ENCODE data around the gene OR1S2.
"Not testable (repeated sequence)": the region's sequence is repeated elsewhere in the genome, so short reads cannot be mapped to it uniquely, and the experiment has no call there.

OR1S2 gene, protein sequence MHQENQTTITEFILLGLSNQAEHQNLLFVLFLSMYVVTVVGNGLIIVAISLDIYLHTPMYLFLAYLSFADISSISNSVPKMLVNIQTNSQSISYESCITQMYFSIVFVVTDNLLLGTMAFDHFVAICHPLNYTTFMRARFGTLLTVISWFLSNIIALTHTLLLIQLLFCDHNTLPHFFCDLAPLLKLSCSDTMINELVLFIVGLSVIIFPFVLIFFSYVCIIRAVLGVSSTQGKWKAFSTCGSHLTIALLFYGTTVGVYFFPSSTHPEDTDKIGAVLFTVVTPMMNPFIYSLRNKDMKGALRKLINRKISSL

DNA sequence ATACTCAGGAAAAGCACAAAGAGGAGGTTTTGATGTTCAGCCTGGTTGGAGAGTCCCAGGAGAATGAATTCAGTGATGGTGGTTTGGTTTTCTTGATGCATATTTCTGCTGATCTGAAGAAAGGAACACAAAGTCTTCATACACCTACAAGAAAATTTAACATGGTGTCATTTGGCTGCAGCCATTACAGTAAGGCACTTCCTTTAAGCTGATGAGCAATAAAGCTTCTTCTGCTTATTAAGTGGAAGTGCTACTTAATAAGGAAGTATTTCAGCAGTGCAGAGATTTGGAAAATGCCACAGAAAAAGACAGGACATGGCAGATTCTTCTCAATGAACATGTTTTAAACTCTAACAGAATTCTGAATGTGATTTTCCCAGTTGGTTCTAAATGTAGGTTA is at the start of gene OR1S2:
TSS of gene OR1S2 (minus strand) at position 101 of the 400 bp plus-strand sequence. CDS start at position 101, 0 bp downstream.
- Mint-ChIP-seq H3K27ac (no peak within 1 kb of the TSS), H3K27me3 (peaks cover 26% of the 10 kb centered on the region), H3K9me3 (peaks cover 19% of the 10 kb centered on the region), H3K36me3 (no peaks in the 10 kb centered on the region), H3K4me1 (no peaks in the 10 kb centered on the region), H3K4me3 (no peak within 1 kb of the TSS)

DNA sequence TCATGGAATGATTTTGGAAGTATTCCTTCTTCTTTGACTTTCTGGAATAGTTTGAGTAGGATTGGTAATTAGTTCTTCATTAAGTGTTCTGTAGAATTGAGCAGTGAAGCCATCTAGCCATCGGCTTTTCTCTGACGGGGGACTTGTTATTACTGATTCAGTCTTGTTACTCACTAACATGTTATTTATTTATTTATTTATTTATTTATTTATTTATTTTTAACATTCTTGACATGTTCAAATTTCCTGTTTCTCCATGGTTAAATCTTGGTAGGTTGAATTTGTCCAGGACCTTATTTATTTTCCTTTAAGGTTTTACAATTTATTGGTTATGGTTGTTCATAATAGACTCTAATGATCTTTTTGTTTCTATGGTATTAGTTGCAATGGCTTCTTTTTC is 40.0 kb upstream of the OR1S2 start:
- no peaks in the 10 kb centered on the region for H3K4me1 Mint-ChIP-seq
- no peak overlapping the region for H3K4me3 Mint-ChIP-seq
- H3K27me3 Mint-ChIP-seq: peaks cover 26% of the 10 kb centered on the region
- no peak overlapping the region for H3K27ac Mint-ChIP-seq
- H3K9me3 Mint-ChIP-seq: peaks cover 20% of the 10 kb centered on the region
- no peaks in the 10 kb centered on the region for H3K36me3 Mint-ChIP-seq

DNA sequence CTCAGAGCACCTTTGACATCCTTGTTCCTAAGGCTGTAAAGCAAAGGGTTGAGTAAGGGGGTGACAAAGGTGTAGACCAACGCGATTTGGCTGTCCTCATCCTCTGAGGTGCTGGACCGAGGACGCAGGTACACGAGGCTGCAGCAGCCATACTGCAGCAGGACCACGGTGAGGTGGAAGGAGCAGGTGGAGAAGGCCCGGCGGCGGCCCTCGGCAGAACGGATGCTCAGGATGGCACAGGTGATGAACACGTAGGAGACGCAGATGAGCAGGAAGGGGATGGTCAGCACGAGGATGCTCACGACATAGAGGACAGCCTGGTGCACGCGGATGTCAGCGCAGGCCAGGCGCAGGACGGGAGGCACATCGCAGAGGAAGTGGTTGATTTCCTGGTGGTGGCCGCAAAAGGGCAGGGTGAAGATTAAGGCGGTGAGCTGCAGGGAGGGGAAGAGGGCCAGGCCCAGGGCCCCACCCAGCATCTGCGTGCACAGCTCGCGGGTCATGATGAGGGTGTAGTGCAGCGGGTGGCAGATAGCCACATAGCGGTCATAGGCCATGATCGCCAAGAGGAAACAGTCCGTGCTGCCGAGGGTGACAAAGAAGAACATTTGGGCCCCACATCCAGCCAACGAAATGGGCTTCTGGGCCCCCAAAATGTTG is 24.1 kb upstream of the OR1S2 start:
- Mint-ChIP-seq H3K4me1 (no peaks in the 10 kb centered on the region), H3K36me3 (no peaks in the 10 kb centered on the region), H3K27me3 (peaks cover 4% of the 10 kb centered on the region), H3K27ac (no peak overlapping the region), H3K4me3 (no peak overlapping the region), H3K9me3 (no peaks in the 10 kb centered on the region)

DNA sequence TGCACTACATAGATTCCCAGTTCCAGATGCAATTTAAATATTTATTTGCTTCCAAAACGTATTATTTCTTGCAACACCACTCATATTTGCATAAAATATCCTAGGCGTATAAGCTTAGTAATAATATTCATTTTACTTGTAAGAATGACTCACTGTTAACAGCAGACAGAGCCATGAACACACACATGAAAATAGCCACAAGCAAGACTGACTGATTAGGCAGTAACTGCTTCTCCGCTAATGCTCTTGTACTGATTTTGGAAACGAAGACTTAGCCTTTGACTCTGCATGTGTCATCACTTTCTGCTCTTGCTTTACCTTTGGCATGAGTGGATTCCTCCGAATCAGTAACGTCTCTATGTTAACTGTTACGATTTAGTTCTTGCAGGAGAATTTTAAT is 18.8 kb upstream of the OR1S2 start:
- Mint-ChIP-seq H3K4me3 (no peak overlapping the region), H3K9me3 (no peaks in the 10 kb centered on the region), H3K4me1 (no peaks in the 10 kb centered on the region), H3K27me3 (peaks cover 2% of the 10 kb centered on the region), H3K27ac (no peak overlapping the region), H3K36me3 (no peaks in the 10 kb centered on the region)

DNA sequence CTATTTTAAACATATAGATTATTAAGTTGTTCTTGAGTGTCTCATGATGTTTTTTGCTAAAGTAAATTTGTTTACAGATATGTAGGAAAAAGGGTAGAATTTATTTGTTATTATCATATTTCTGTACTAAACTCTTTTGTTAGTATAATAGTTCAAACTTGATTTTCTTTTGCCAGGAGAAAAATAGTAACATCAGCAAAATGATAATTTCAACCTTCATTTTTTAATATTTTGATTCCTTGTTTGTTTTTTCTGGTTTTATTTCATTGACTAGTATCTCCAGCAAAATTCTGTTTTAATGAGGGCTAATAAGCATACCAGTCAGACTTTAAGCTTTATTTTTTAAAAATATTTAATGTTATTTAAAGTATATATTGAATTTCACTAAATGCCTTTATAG is 12.5 kb upstream of the OR1S2 start:
- H3K27me3 Mint-ChIP-seq: no peaks in the 10 kb centered on the region
- H3K4me3 Mint-ChIP-seq: no peak overlapping the region
- H3K27ac Mint-ChIP-seq: no peak overlapping the region
- H3K36me3 Mint-ChIP-seq: no peaks in the 10 kb centered on the region
- no peaks in the 10 kb centered on the region for H3K4me1 Mint-ChIP-seq
- H3K9me3 Mint-ChIP-seq: no peaks in the 10 kb centered on the region

DNA sequence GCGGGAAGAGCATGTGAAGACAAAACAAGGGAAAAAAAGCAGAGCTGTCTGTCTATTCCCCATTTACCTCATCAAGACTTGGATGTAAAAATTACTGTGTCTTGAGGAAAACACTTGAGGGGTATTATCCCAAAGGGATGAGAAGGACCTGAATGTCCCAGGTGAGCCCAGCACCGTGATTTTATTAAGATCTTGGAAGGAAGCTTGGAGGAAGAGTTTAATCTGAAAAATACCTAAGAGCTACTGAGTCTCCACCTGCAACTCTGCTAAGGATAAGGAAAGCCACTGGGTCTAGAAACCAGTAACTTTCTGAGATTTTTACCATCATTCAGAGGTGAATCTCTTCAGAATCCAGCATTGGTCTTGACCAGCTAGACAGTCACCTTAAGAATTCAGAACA is 8.5 kb upstream of the OR1S2 start, which contains the start of gene OR1S1:
TSS of gene OR1S1 (plus strand) at position 301 of the 400 bp plus-strand sequence.
- H3K27me3 Mint-ChIP-seq, H3K36me3 Mint-ChIP-seq, H3K9me3 Mint-ChIP-seq, H3K4me1 Mint-ChIP-seq, H3K27ac Mint-ChIP-seq, H3K4me3 Mint-ChIP-seq: not testable (repeated sequence)

DNA sequence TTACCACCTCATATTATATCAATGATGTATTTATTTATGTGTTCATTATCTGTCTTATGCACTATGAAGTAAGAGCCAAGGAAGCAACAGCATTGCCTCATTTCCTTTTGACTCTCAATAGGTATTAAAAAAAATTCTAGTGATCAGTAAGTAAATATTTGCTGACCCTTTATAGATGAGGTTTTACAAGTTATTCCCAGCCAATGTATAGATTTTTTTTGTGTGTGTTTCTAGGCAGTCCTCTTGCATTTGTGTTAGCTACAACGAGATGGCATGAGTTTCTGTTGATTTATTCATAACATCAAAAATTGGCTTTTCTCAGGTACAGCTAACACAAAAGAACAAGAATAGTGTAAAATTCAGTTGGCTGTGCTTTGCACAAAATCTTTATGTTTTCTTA is 4.7 kb downstream of the OR1S2 start:
- Mint-ChIP-seq H3K36me3 (no peaks in the 10 kb centered on the region), H3K9me3 (peaks cover 37% of the 10 kb centered on the region), H3K4me1 (no peaks in the 10 kb centered on the region), H3K27me3 (peaks cover 23% of the 10 kb centered on the region), H3K27ac (no peak overlapping the region), H3K4me3 (no peak overlapping the region)

DNA sequence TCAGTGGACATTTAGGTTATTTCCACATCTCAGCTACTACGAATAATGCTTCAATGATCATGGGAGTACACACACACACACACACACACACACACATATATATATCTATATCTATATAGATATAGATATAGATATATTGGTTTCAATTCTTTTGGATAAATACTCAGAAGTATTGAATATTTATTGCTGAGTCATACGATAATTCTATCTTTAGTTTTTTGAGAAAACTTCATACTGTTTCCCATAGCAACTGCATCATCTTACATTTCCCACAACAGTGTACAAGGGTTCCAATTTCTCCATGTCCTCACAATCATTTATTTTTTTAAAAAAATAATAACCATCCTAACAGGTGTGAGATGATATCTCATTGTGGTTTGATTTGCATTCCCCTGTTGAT is 8.0 kb downstream of the OR1S2 start:
- H3K27ac Mint-ChIP-seq: no peak overlapping the region
- H3K27me3 Mint-ChIP-seq: peaks cover 7% of the 10 kb centered on the region
- no peaks in the 10 kb centered on the region for H3K36me3 Mint-ChIP-seq
- peaks cover 21% of the 10 kb centered on the region for H3K9me3 Mint-ChIP-seq
- H3K4me3 Mint-ChIP-seq: no peak overlapping the region
- H3K4me1 Mint-ChIP-seq: no peaks in the 10 kb centered on the region

DNA sequence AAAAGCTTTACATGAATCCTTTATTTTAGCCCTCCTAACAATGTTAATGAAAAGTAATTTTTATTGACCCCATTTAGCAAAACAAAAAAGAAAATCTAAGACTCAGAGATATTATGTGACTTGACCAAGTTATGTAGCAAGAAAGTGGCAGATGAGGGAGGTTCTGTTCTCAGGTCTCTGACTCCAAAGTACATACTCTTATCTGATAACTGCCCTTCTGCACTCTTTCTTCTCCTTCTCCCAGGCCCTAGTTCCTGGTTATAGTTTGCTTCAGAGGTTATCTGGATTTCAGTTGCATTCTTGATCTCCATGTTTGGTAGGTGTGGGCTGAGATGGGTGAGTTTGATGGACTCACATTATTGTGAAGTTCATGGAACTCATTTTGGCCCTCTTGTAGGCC is 10.6 kb downstream of the OR1S2 start:
- H3K9me3 Mint-ChIP-seq: peaks cover 15% of the 10 kb centered on the region
- H3K4me1 Mint-ChIP-seq: no peaks in the 10 kb centered on the region
- H3K4me3 Mint-ChIP-seq: no peak overlapping the region
- peaks cover 4% of the 10 kb centered on the region for H3K27me3 Mint-ChIP-seq
- H3K36me3 Mint-ChIP-seq: no peaks in the 10 kb centered on the region
- no peak overlapping the region for H3K27ac Mint-ChIP-seq

DNA sequence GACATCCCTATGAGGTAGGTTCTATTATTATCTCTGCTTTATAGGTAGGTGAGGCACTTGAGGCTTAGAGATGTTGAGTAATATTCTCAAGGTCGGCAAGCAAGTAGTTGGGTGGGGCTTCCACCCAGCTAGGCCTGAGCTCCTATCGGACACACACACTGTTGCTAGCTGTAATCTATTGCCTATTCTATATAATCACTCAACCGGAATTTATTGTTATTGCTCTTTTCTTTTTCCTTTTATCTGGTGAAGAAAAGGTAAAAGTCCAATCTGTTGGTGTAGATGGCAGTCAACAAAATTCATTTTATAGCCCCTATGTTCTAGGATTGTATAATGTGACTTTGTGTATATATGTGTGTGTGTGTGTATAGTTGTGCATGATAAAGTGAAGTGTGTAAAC is 11.7 kb downstream of the OR1S2 start:
- Mint-ChIP-seq H3K27ac (no peak overlapping the region), H3K4me1 (no peaks in the 10 kb centered on the region), H3K4me3 (no peak overlapping the region)

DNA sequence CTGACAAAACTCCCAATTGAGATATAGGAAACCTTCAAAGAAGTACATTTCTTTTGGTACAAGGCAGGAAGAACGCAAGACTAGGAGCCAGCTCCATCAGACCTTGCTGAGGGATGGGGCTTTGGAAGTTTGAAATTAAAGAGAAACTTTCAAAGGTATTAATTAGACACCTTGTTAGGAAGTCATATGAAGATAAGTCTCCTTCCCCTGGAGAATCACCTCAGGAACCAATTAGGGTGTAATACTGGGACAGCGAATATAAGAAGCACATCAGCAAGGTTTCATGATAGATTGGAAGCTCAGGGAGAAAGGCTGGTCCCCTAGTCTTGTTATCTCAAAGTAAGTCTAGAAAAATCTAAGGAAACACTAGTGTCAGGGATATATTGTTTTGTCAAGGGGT is 15.2 kb downstream of the OR1S2 start, which contains the start of gene OR9Q2:
TSS of gene OR9Q2 (plus strand) at position 301 of the 400 bp plus-strand sequence. CDS start 1,421 bp downstream, outside the sequence.
- H3K27ac Mint-ChIP-seq: no peak within 1 kb of the TSS
- no peak within 1 kb of the TSS for H3K4me3 Mint-ChIP-seq
- H3K27me3 Mint-ChIP-seq: no peaks in the 10 kb centered on the region
- H3K9me3 Mint-ChIP-seq: no peaks in the 10 kb centered on the region
- H3K36me3 Mint-ChIP-seq: no peaks in the 10 kb centered on the region
- no peaks in the 10 kb centered on the region for H3K4me1 Mint-ChIP-seq

More for the DNA sequence above, 11.7 kb downstream of the OR1S2 start:
- Mint-ChIP-seq H3K36me3 (no peaks in the 10 kb centered on the region), H3K27me3 (peaks cover 3% of the 10 kb centered on the region), H3K9me3 (peaks cover 3% of the 10 kb centered on the region)

DNA sequence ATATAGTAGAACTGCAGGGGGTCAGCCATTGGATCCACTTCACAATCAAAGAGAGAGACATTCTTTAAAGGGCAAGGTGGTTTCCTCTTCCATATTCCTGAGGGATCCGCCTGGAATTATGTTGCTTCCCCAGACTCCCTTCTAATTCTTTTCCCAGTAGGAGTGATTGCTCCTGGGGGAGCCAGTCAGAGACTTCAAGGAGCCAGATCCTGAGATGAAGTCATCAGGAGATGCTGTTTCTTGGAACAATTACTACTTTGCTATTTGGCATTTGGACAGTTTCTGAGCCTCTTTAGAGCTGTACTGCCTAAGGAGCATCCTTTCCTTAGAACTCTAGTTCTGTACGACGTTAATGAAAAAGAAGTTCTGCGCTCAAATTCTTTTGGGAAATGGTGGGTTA is 17.0 kb downstream of the OR1S2 start:
- H3K9me3 Mint-ChIP-seq: no peaks in the 10 kb centered on the region
- no peaks in the 10 kb centered on the region for H3K36me3 Mint-ChIP-seq
- no peaks in the 10 kb centered on the region for H3K4me1 Mint-ChIP-seq
- no peak overlapping the region for H3K4me3 Mint-ChIP-seq
- H3K27ac Mint-ChIP-seq: no peak overlapping the region
- no peaks in the 10 kb centered on the region for H3K27me3 Mint-ChIP-seq

DNA sequence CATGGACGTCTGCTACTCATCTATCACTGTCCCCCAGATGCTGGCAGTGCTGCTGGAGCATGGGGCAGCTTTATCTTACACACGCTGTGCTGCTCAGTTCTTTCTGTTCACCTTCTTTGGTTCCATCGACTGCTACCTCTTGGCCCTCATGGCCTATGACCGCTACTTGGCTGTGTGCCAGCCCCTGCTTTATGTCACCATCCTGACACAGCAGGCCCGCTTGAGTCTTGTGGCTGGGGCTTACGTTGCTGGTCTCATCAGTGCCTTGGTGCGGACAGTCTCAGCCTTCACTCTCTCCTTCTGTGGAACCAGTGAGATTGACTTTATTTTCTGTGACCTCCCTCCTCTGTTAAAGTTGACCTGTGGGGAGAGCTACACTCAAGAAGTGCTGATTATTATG is 24.3 kb downstream of the OR1S2 start:
- Mint-ChIP-seq H3K36me3 (no peaks in the 10 kb centered on the region), H3K4me1 (no peaks in the 10 kb centered on the region), H3K4me3 (no peak overlapping the region), H3K9me3 (no peaks in the 10 kb centered on the region), H3K27me3 (peaks cover 13% of the 10 kb centered on the region), H3K27ac (no peak overlapping the region)

DNA sequence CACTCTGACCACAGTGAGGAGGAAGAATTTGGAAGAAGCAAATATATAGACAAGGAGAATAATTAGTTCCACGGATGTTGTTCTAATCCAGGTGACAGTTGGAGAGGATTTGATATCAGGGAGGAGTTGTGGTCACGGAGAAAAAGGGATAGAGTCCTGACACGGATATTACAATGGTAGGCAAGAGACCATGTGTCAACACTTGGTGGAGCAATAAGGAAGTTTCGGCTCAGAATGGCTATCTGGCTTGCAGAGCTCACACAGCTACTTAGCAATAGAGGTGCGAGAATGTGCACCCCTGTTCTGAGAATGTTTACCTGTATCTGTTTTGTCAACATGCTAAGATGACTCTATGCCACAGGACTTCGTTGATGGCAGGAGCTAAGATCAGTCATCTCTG is 25.5 kb downstream of the OR1S2 start:
- Mint-ChIP-seq H3K27me3 (peaks cover 13% of the 10 kb centered on the region), H3K4me3 (no peak overlapping the region), H3K4me1 (no peaks in the 10 kb centered on the region), H3K27ac (no peak overlapping the region), H3K36me3 (no peaks in the 10 kb centered on the region), H3K9me3 (no peaks in the 10 kb centered on the region)

DNA sequence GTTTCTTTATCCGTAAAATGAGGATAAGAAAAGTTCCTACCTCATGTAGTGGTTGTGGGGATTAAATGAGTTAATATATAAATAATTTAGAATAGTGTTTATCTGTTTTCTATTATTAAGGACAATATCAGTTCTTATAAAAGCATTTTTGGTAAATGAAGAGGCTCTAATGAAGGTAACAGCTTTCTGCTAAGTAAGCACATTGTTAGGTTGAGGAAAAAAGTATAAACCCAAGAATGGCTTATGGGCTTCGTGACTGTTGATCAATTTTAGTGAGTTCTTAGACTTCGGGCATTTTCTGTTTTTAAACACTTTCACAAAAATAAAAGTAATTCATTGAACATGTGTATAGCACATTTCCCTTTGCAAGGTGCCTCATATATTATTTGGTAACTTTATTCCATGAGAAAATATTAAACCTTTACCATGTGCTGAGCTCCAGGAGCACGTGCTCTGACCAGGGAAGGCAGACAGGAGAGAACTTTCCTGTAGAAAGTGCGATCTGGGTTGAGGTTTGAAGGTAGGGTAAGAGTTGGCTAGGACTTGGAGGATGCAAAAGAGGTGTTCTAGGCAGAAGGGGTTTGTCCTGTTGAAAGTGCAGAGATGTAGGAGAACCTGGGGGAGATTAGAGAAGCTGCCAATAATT is 26.4 kb downstream of the OR1S2 start:
- H3K9me3 Mint-ChIP-seq: no peaks in the 10 kb centered on the region
- H3K36me3 Mint-ChIP-seq: no peaks in the 10 kb centered on the region
- H3K27ac Mint-ChIP-seq: no peak overlapping the region
- no peak overlapping the region for H3K4me3 Mint-ChIP-seq
- peaks cover 13% of the 10 kb centered on the region for H3K27me3 Mint-ChIP-seq
- no peaks in the 10 kb centered on the region for H3K4me1 Mint-ChIP-seq

DNA sequence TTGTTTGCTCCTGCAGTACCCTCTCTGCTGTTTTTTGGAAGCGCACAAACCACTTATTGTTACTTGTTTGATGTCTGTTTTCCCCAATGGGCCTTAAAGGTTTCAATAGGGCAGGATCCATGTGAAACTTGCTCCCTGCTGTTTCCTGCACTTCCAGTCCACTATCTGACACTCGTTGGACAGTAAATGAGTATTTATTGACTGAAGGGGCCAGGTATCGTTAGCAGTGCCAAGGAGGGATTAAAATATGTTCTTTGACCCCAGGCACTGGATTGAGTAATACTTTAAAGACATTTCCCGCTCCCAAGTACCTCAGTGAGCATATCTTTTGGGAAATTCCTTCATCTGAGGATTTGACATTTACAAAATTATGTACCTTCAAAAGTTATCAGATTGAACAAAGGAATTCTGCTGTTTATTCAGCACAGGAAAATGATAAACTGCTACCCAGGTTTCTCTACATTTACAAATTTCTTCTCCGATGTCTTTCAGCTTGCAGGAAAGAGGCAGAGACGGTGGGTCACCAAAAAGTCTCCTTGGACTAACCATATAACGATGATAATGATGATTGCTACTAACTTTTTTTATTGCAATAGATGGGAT is 38.3 kb downstream of the OR1S2 start:
- Mint-ChIP-seq H3K27me3 (peaks cover 3% of the 10 kb centered on the region), H3K36me3 (no peaks in the 10 kb centered on the region), H3K4me1 (no peaks in the 10 kb centered on the region)

More for the DNA sequence above, 38.3 kb downstream of the OR1S2 start:
- Mint-ChIP-seq H3K27ac (no peak overlapping the region), H3K4me3 (no peak overlapping the region), H3K9me3 (peaks cover 6% of the 10 kb centered on the region)
